NB4 (cell line): ENCODE measurements around the gene DDX39A.

Experiments used
- CTCF ChIP-seq: IDR thresholded peaks from one replicate; pipeline ENCODE4 v1.5.1; 2012; ENCODE audit warnings: low read depth, low read length
- POLR2A ChIP-seq: IDR thresholded peaks from 2 replicates; pipeline ENCODE4 v1.6.1; 2011; ENCODE audit warnings: mild to moderate bottlenecking; ENCODE audit not compliant: insufficient read length; ENCODE audit errors: extremely low read depth
- TF ChIP-seq, protein P1 (sequence below): IDR thresholded peaks from 2 replicates; pipeline ENCODE4 v1.6.1; 2011; ENCODE audit warnings: low read depth, low read length

DNA sequence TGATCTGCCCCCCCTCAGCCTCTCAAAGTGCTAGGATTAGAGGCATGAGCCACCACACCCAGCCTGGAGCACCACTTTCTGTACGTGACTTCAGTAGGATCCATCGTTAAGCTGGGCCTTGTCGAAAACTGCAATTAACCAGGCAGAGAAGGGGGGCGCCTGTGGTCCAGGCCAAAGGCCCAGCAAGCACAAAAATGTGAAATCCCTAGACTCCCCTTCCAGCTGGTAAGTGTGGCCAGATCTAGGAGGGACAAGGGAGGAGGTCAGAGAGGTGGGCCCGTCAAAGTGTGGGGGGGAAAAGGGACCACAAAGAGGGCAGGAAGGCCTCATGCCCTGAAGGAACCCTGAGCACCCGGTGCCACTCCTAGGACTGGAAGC lies 13.8 kb downstream of the DDX39A start:
- TF ChIP-seq CTCF, result no peak
- TF ChIP-seq, protein P1, sequence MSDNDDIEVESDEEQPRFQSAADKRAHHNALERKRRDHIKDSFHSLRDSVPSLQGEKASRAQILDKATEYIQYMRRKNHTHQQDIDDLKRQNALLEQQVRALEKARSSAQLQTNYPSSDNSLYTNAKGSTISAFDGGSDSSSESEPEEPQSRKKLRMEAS, result no peak
- no peak for TF ChIP-seq POLR2A
